Measurements from ENCODE around the gene DNAH17.

DNA sequence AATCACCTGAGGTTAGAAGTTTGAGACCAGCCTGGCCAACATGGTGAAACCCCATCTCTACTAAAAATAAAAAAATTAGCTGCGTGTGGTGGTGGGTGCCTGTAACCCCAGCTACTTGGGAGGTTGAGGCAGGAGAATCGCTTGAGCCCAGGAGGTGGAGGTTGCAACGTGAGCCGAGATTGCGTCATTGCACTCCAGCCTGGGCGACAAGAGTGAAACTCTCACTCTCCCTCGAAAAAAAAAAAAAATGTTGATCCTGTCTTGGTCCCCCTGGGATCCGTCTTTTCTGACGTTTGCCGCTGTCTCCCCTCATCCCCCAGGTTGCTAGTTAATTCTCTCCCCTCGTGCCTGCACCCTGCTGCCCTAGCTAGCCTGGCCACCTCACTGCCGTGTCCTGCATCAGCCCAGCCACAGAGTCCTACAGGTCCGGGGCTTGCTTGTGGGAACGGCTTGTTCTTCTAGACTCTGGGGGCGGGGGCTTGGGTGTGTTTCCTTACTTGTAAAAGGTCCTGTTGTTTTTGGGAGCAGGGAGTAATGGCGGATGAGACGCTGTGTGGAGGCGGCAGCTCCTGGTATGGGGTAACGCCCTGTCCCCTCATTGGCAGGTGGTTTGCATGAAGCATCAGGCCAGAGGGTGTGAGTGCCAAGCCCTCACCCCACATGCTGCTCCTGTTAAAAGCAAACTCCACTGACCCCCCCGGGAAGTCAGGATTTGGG, 154.2 kb downstream of the DNAH17 start:
- TF ChIP-seq, protein P1, sequence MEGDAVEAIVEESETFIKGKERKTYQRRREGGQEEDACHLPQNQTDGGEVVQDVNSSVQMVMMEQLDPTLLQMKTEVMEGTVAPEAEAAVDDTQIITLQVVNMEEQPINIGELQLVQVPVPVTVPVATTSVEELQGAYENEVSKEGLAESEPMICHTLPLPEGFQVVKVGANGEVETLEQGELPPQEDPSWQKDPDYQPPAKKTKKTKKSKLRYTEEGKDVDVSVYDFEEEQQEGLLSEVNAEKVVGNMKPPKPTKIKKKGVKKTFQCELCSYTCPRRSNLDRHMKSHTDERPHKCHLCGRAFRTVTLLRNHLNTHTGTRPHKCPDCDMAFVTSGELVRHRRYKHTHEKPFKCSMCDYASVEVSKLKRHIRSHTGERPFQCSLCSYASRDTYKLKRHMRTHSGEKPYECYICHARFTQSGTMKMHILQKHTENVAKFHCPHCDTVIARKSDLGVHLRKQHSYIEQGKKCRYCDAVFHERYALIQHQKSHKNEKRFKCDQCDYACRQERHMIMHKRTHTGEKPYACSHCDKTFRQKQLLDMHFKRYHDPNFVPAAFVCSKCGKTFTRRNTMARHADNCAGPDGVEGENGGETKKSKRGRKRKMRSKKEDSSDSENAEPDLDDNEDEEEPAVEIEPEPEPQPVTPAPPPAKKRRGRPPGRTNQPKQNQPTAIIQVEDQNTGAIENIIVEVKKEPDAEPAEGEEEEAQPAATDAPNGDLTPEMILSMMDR (IDR thresholded peaks at IDR 0.05), result no peak
- TF ChIP-seq POLR2A (IDR thresholded peaks at IDR 0.05), result no peak
